ENCODE measurements around the gene NELFCD.

Gene NELFCD

GRCh38 chr20:58994390-58995159 is 13.5 kb downstream of the NELFCD start:
- DNase-seq (ENCODE audit: low read depth), result no peak

GRCh38 chr20:58995461-58996225 is 14.6 kb downstream of the NELFCD start:
- no peak for DNase-seq (ENCODE audit: low read depth)

GRCh38 chr20:58996226-58996611 is 15.2 kb downstream of the NELFCD start:
- DNase-seq (ENCODE audit: low read depth), result no peak

- DNase-seq (ENCODE audit: low read depth), result no peak
Observed at GRCh38 chr20:58997141-58997770, 16.2 kb downstream of the NELFCD start.

- no peak for DNase-seq (ENCODE audit: low read depth)
Observed at GRCh38 chr20:58998656-58999055, 17.6 kb downstream of the NELFCD start.

GRCh38 chr20:59000326-59000725 is 19.3 kb downstream of the NELFCD start:
- no peak for DNase-seq (ENCODE audit: low read depth)

GRCh38 chr20:59001068-59001448 is 20.0 kb downstream of the NELFCD start:
- no peak for DNase-seq (ENCODE audit: low read depth)

- DNase-seq (ENCODE audit: low read depth), result no peak
Observed at GRCh38 chr20:59001449-59002171, 20.6 kb downstream of the NELFCD start.

- DNase-seq (ENCODE audit: low read depth), result no peak
Observed at GRCh38 chr20:59002388-59002787, 21.3 kb downstream of the NELFCD start.

- no peak for DNase-seq (ENCODE audit: low read depth)
Observed at GRCh38 chr20:59002874-59003399, 21.9 kb downstream of the NELFCD start.

GRCh38 chr20:59003836-59004492 is 22.9 kb downstream of the NELFCD start:
- DNase-seq (ENCODE audit: low read depth), result no peak

GRCh38 chr20:59004493-59004762 is 23.4 kb downstream of the NELFCD start:
- peak; percentile 30 for DNase-seq (ENCODE audit: low read depth)

- no peak for DNase-seq (ENCODE audit: low read depth)
Observed at GRCh38 chr20:59004763-59005522, 23.9 kb downstream of the NELFCD start.

GRCh38 chr20:59005523-59006166 is 24.6 kb downstream of the NELFCD start:
- no peak for DNase-seq (ENCODE audit: low read depth)

- DNase-seq (ENCODE audit: low read depth), result no peak
Observed at GRCh38 chr20:59006167-59006863, 25.3 kb downstream of the NELFCD start.

GRCh38 chr20:59006864-59007664 is 26.0 kb downstream of the NELFCD start, which contains the start of gene CTSZ:
CTSZ (minus strand) TSS chr20:59007254; CDS start chr20:59007128, 126 bp downstream.
- DNase-seq (ENCODE audit: low read depth), result no peak

- no peak for DNase-seq (ENCODE audit: low read depth)
Observed at GRCh38 chr20:59007665-59008511, 26.8 kb downstream of the NELFCD start.
